B cell (primary cell): ENCODE measurements around the gene MAB21L2. TPM values are rescaled to one million over a fixed set of nuclear protein-coding genes. Genes with fewer than 3 reads are reported as not detected.

Experiments used
- ATAC-seq: fragments of 200-7000 bp; cut with Tn5 transposase; one replicate; pipeline ENCODE4 v1.10.0; 2021; ENCODE audit warnings: low read depth, mild to moderate bottlenecking, moderate number of reproducible peaks, moderate library complexity
- CTCF ChIA-PET: fragments of 350-600 bp; sonication (Branson Sonifier 250); formaldehyde crosslinking; loops from one replicate; lab custom pipeline; 2021; ENCODE audit warnings: antibody characterized with exemption, inconsistent platforms; lab: Charles Lee
- POLR2A ChIA-PET: fragments of 350-600 bp; sonication (Branson Sonifier 250); formaldehyde crosslinking; loops from one replicate; lab custom pipeline; 2021; ENCODE audit warnings: antibody characterized with exemption; lab: Charles Lee
- DNase-seq: peaks from one replicate; pipeline ENCODE4 v3.0.0; 2013
- H2AFZ ChIP-seq: 2 replicates; pipeline ENCODE4 v1.6.1; 2012; ENCODE audit warnings: mild to moderate bottlenecking, low read depth, low read length; ENCODE audit not compliant: insufficient read depth, poor library complexity, severe bottlenecking
- H3K27ac ChIP-seq, 2 donors: 1 replicate in 1 of 2; 2 replicates in 1 of 2; pipeline ENCODE4 v1.5.1; 2012 to 2013; ENCODE audit warnings: low read length in 2 of 2, mild to moderate bottlenecking in 2 of 2, moderate library complexity in 1 of 2
- H3K27me3 ChIP-seq, 4 experiments: fragments of 200-600 bp in 1 of 4; sonication (generic) in 1 of 4; replicated peaks in 1 of 4; 1 replicate in 2 of 4; 2 replicates in 2 of 4; pipeline versions ENCODE4 v1.6.1 to v1.7.0; 2013 to 2016; ENCODE audit warnings: low read length in 3 of 4, mild to moderate bottlenecking in 2 of 4, mixed read lengths in 1 of 4, moderate library complexity in 1 of 4; ENCODE audit not compliant: insufficient read depth in 4 of 4, control insufficient read depth in 3 of 4; ENCODE audit errors: control extremely low read depth in 1 of 4
- H3K36me3 ChIP-seq, 2 experiments: replicated peaks in 1 of 2; 1 replicate in 1 of 2; 2 replicates in 1 of 2; pipeline versions ENCODE4 v1.6.1 to v1.7.1; 2013; ENCODE audit warnings: low read length in 1 of 2; ENCODE audit not compliant: insufficient read depth in 2 of 2, control insufficient read depth in 1 of 2; ENCODE audit errors: control extremely low read depth in 1 of 2, extremely low read depth in 1 of 2
- H3K4me1 ChIP-seq, 2 donors: fragments of 200-600 bp in 1 of 2; sonication (generic) in 1 of 2; 1 replicate in 1 of 2; 2 replicates in 1 of 2; pipeline versions ENCODE4 v1.5.1 to v1.6.1; 2013 to 2017; ENCODE audit warnings: low read length in 2 of 2; ENCODE audit not compliant: control insufficient read depth in 2 of 2, insufficient read depth in 2 of 2
- H3K4me2 ChIP-seq: replicated peaks from 2 replicates; pipeline ENCODE3; 2012; ENCODE audit warnings: mild to moderate bottlenecking, low read depth, low read length; ENCODE audit not compliant: poor library complexity, severe bottlenecking
- H3K4me3 ChIP-seq, 5 experiments: fragments of 200-600 bp in 1 of 5; sonication (generic) in 1 of 5; 1 replicate in 3 of 5; 2 replicates in 2 of 5; pipeline versions ENCODE4 v1.5.1 to v1.7.0; 2011 to 2016; ENCODE audit warnings: low read length in 4 of 5, mild to moderate bottlenecking in 4 of 5, low read depth in 2 of 5, control low read depth in 1 of 5, moderate library complexity in 1 of 5; ENCODE audit not compliant: insufficient read depth in 1 of 5; ENCODE audit errors: control extremely low read depth in 1 of 5, extremely low read depth in 1 of 5
- H3K79me2 ChIP-seq: fragments of 200-600 bp; sonication (generic); one replicate; pipeline ENCODE4 v1.6.0; 2016; ENCODE audit warnings: low read length; ENCODE audit not compliant: control insufficient read depth, insufficient read depth
- H3K9ac ChIP-seq: fragments of 200-600 bp; sonication (generic); 2 replicates; pipeline ENCODE4 v1.6.1; 2017; ENCODE audit warnings: mild to moderate bottlenecking, low read length, moderate library complexity
- H3K9me3 ChIP-seq, 3 donors: one replicate each; pipeline versions ENCODE4 v1.6.1 to v1.7.1; 2013; ENCODE audit warnings: low read length in 2 of 3; ENCODE audit not compliant: control insufficient read depth in 2 of 3, insufficient read depth in 1 of 3; ENCODE audit errors: control extremely low read depth in 1 of 3
- H4K20me1 ChIP-seq: 2 replicates; pipeline ENCODE4 v1.6.0; 2012; ENCODE audit warnings: mild to moderate bottlenecking, low read length; ENCODE audit not compliant: insufficient read depth, control insufficient read depth, poor library complexity, severe bottlenecking
- H3K27ac Mint-ChIP-seq: one replicate; pipeline ENCODE4 v1.8.0; 2021; ENCODE audit warnings: mixed read lengths
- H3K27me3 Mint-ChIP-seq: one replicate; pipeline ENCODE4 v1.8.0; 2021; ENCODE audit warnings: mixed read lengths
- H3K4me1 Mint-ChIP-seq: one replicate; pipeline ENCODE4 v1.8.0; 2021; ENCODE audit warnings: mixed read lengths
- H3K4me3 Mint-ChIP-seq: one replicate; pipeline ENCODE4 v1.8.0; 2021; ENCODE audit warnings: mixed read lengths
- H3K9me3 Mint-ChIP-seq: one replicate; pipeline ENCODE4 v1.8.0; 2022; ENCODE audit warnings: mixed read lengths; ENCODE audit not compliant: insufficient read depth
- EZH2 ChIP-seq: IDR thresholded peaks from 2 replicates; pipeline ENCODE4 v1.6.1; 2012; ENCODE audit warnings: borderline replicate concordance, low read depth, mild to moderate bottlenecking, moderate library complexity, low read length; ENCODE audit not compliant: insufficient read depth, poor library complexity, severe bottlenecking
- WGBS: methylation state at CpG from one replicate; pipeline ENCODE4 v1.1.5; 2013; ENCODE audit warnings: missing lambda C conversion rate; ENCODE audit not compliant: insufficient coverage; 5-methylcytosine and 5-hydroxymethylcytosine counted together
- intact Hi-C: fragments of 100-400 bp; cut with micrococcal nuclease; formaldehyde crosslinking; loops from one replicate; pipeline ENCODE4 v1.10.0; 2022
- polyA plus RNA-seq: library from polyadenylated mRNA; depleted of rRNA; stranded (reverse); fragments of >200 nt; gene quantifications from 2 replicates; pipeline ENCODE4 v1.2.3, GENCODE V29; 2012
- total RNA-seq, 2 donors: library from RNA; stranded (reverse); fragments of 120-200 nt in 1 of 2; gene quantifications; 1 replicate in 1 of 2; 2 replicates in 1 of 2; pipeline versions ENCODE4 v1.2.3 to v1.2.4, GENCODE V29; 2013 to 2022
- TF ChIP-seq, protein P1 (sequence below): fragments of 200-600 bp; IDR thresholded peaks from one replicate; pipeline ENCODE4 v1.8.0; 2022; ENCODE audit warnings: antibody characterized with exemption, mild to moderate bottlenecking

Gene MAB21L2
- total and polyA plus RNA-seq, 2 donors (not counting 1 experiment from before 2014, with no cell fraction given): not detected

DNA sequence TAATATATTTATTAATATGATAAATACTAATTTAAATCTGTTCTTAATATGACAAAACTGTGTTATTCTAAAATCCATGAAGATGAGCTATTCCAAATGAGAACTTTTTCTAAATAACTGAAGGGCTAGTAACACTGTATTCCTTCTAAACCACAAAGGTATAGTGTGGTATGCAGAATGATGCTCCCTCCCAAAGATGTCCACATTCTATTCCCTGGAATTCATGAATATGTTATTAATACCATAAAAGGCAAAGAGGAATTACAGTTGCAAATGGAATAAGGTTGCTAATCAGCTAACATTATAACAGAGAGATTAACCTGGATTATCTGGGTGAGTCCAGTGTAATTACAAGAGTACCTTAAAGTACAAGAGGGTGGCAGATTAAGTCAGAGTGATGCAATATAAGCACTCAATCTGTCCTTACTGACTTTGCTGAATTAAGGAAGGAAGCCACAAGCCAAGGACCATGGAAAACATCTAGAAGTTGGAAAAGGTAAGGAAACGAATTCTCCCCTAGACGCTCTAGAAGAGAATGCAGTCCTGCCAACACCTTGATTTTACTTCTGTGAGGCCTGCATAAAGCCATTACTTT lies 20.7 kb upstream of the MAB21L2 start:
- Histone ChIP-seq H4K20me1 (no peaks in the 10 kb centered on the region), H3K4me1 (no peaks in the 10 kb centered on the region), H3K4me3 (no peak overlapping the region), H2AFZ (no peak overlapping the region), H3K4me2 (no peak overlapping the region), H3K9me3 (peaks cover 0 to 6% (median 3%) of the 10 kb centered on the region in 3 donors), H3K9ac (no peak overlapping the region), H3K27ac (no peak overlapping the region), H3K36me3 (peaks cover 0 to 6% of the 10 kb centered on the region in 2 experiments), H3K79me2 (no peaks in the 10 kb centered on the region), H3K27me3 (no peaks in the 10 kb centered on the region)
- H3K4me3 Mint-ChIP-seq: no peak overlapping the region
- TF ChIP-seq, protein P1, sequence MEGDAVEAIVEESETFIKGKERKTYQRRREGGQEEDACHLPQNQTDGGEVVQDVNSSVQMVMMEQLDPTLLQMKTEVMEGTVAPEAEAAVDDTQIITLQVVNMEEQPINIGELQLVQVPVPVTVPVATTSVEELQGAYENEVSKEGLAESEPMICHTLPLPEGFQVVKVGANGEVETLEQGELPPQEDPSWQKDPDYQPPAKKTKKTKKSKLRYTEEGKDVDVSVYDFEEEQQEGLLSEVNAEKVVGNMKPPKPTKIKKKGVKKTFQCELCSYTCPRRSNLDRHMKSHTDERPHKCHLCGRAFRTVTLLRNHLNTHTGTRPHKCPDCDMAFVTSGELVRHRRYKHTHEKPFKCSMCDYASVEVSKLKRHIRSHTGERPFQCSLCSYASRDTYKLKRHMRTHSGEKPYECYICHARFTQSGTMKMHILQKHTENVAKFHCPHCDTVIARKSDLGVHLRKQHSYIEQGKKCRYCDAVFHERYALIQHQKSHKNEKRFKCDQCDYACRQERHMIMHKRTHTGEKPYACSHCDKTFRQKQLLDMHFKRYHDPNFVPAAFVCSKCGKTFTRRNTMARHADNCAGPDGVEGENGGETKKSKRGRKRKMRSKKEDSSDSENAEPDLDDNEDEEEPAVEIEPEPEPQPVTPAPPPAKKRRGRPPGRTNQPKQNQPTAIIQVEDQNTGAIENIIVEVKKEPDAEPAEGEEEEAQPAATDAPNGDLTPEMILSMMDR: no peak
- TF ChIP-seq EZH2: no peak
- no peaks in the 10 kb centered on the region for H3K4me1 Mint-ChIP-seq
- WGBS: no CpG with 5 or more reads among the region's 2 CpGs
- intact Hi-C loops: no loop called here
- DNase-seq: no peak
- H3K27ac Mint-ChIP-seq: no peak overlapping the region
- no peak for ATAC-seq
- ChIA-PET POLR2A (no interaction called here), CTCF (no interaction called here)
- no peaks in the 10 kb centered on the region for H3K9me3 Mint-ChIP-seq
- H3K27me3 Mint-ChIP-seq: no peaks in the 10 kb centered on the region

DNA sequence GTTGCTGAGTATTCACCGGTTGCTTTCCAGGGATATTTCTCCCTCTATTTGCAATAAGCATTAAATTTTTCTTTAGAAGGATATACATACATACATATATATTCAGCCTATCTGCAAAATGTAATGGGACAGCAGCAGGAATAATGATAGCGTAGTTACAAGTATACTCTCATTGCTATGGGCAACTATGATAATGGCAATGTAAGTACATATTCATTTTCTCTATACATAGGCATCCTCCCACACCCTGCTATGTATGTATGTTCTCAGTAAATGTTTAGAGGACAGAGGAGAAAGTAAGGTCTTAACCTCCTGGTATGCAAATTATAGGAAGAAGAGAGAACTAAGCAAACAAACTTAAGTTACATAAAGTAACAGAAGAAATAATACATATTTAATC lies 19.7 kb upstream of the MAB21L2 start:
- no peak for DNase-seq
- H3K27ac Mint-ChIP-seq: no peak overlapping the region
- ATAC-seq: no peak
- ChIA-PET POLR2A (no interaction called here), CTCF (no interaction called here)
- H3K4me3 Mint-ChIP-seq: no peak overlapping the region
- Histone ChIP-seq H3K36me3 (peaks cover 0 to 4% of the 10 kb centered on the region in 2 experiments), H3K27ac (no peak overlapping the region), H3K4me2 (no peak overlapping the region), H3K27me3 (no peaks in the 10 kb centered on the region), H3K9me3 (peaks cover 0 to 6% (median 3%) of the 10 kb centered on the region in 3 donors), H3K4me3 (no peak overlapping the region), H4K20me1 (no peaks in the 10 kb centered on the region), H3K9ac (no peak overlapping the region), H3K79me2 (no peaks in the 10 kb centered on the region), H3K4me1 (no peaks in the 10 kb centered on the region), H2AFZ (no peak overlapping the region)
- intact Hi-C loops: no loop called here
- TF ChIP-seq EZH2: no peak
- TF ChIP-seq, protein P1: no peak
- H3K27me3 Mint-ChIP-seq: no peaks in the 10 kb centered on the region
- H3K4me1 Mint-ChIP-seq: no peaks in the 10 kb centered on the region
- H3K9me3 Mint-ChIP-seq: no peaks in the 10 kb centered on the region
- no CpG with 5 or more reads among the region's 2 CpGs for WGBS
